H1 (cell line): ENCODE data around the gene HOXA10. TPM values are rescaled to one million over a fixed set of nuclear protein-coding genes. Genes with fewer than 3 reads are reported as not detected.

Source experiments
- CTCF ChIA-PET: fragments of 300-600 bp; sonication (Branson Sonifier 250); formaldehyde crosslinking; loops from one replicate; lab custom pipeline; 2021; ENCODE audit not compliant: partially characterized antibody; lab: Charles Lee
- POLR2A ChIA-PET: fragments of 300-600 bp; sonication (Branson Sonifier 250); formaldehyde crosslinking; loops from one replicate; lab custom pipeline; 2021; ENCODE audit warnings: inconsistent platforms; ENCODE audit not compliant: partially characterized antibody; lab: Charles Lee
- DNase-seq, 2 experiments: peaks; one replicate each; pipeline versions ENCODE4 v3.0.0 to v3.0.0-alpha.2; 2010 to 2022; ENCODE audit warnings: low spot score in 2 of 2, low read depth in 1 of 2, mixed read lengths in 1 of 2
- FAIRE-seq: peaks from 2 replicates; lab custom pipeline; 2011; peaks lifted over from hg19 to GRCh38; lab: Jason Lieb, UNC
- H2AFZ ChIP-seq: 2 replicates; pipeline ENCODE4 v1.8.1; 2012; ENCODE audit warnings: low read length, inconsistent platforms
- H2AK5ac ChIP-seq: 2 replicates; pipeline ENCODE4 v1.6.1; 2013; ENCODE audit warnings: low read depth, low read length
- H2BK120ac ChIP-seq: replicated peaks from 2 replicates; pipeline ENCODE3; 2013; ENCODE audit warnings: low read depth, low read length, inconsistent platforms
- H2BK12ac ChIP-seq: 2 replicates; pipeline ENCODE4 v1.6.1; 2013; ENCODE audit warnings: low read depth, low read length
- H2BK15ac ChIP-seq: 2 replicates; pipeline ENCODE4 v1.6.1; 2013; ENCODE audit warnings: low read length
- H2BK20ac ChIP-seq: 2 replicates; pipeline ENCODE4 v1.6.1; 2013; ENCODE audit warnings: low read length
- H2BK5ac ChIP-seq: 2 replicates; pipeline ENCODE4 v1.6.1; 2013; ENCODE audit warnings: low read depth, low read length
- H3K14ac ChIP-seq: 2 replicates; pipeline ENCODE4 v1.6.1; 2013; ENCODE audit warnings: inconsistent platforms; ENCODE audit not compliant: insufficient read length
- H3K18ac ChIP-seq: 2 replicates; pipeline ENCODE4 v1.6.1; 2013; ENCODE audit warnings: low read length; ENCODE audit errors: extremely low read depth
- H3K23ac ChIP-seq: 2 replicates; pipeline ENCODE4 v1.6.1; 2013; ENCODE audit warnings: inconsistent platforms; ENCODE audit not compliant: insufficient read length
- H3K23me2 ChIP-seq: 2 replicates; pipeline ENCODE4 v1.6.1; 2013; ENCODE audit warnings: low read depth, low read length
- H3K27ac ChIP-seq: 2 replicates; pipeline ENCODE4 v1.6.1; 2011; ENCODE audit warnings: low read depth, low read length, inconsistent platforms
- H3K27me3 ChIP-seq, 4 experiments: replicated peaks in 1 of 4; 1 replicate in 1 of 4; 2 replicates in 3 of 4; pipeline versions ENCODE4 v1.6.1 to v1.8.1; 2011 to 2013; ENCODE audit warnings: low read length in 3 of 4, mild to moderate bottlenecking in 3 of 4, inconsistent platforms in 2 of 4, mixed read lengths in 2 of 4, moderate library complexity in 1 of 4; ENCODE audit not compliant: control insufficient read depth in 3 of 4, insufficient read depth in 3 of 4; ENCODE audit errors: extremely low read depth in 1 of 4
- H3K36me3 ChIP-seq, 4 experiments: 2 replicates each; pipeline versions ENCODE4 v1.6.1 to v1.8.1; 2011 to 2013; ENCODE audit warnings: mild to moderate bottlenecking in 4 of 4, low read length in 3 of 4, moderate library complexity in 2 of 4, control low read depth in 1 of 4, inconsistent platforms in 1 of 4; ENCODE audit not compliant: insufficient read depth in 4 of 4, control insufficient read depth in 2 of 4
- H3K4ac ChIP-seq: replicated peaks from 2 replicates; pipeline ENCODE3; 2013; ENCODE audit warnings: low read length, low read depth, mixed read lengths, inconsistent platforms; ENCODE audit not compliant: insufficient read length
- H3K4me1 ChIP-seq, 4 experiments: replicated peaks in 1 of 4; 1 replicate in 1 of 4; 2 replicates in 3 of 4; pipeline versions ENCODE4 v1.6.1 to v1.8.1; 2011 to 2013; ENCODE audit warnings: low read length in 3 of 4, inconsistent platforms in 2 of 4, mixed read lengths in 1 of 4; ENCODE audit not compliant: insufficient read depth in 4 of 4, control insufficient read depth in 3 of 4
- H3K4me2 ChIP-seq, 2 experiments: 2 replicates each; pipeline versions ENCODE4 v1.6.1 to v1.8.1; 2011 to 2013; ENCODE audit warnings: low read depth in 2 of 2, low read length in 2 of 2, control low read depth in 1 of 2, inconsistent platforms in 1 of 2, mild to moderate bottlenecking in 1 of 2; ENCODE audit not compliant: insufficient read depth in 1 of 2
- H3K4me3 ChIP-seq, 4 experiments: fragments of 200-600, 300-600 bp in 1 of 4; sonication (generic), shearing (Covaris generic), sonication (Bioruptor Twin) in 1 of 4; 2 replicates each; pipeline versions ENCODE4 v1.5.1 to v1.8.1; 2011 to 2016; ENCODE audit warnings: low read length in 4 of 4, low read depth in 3 of 4, control low read depth in 2 of 4, inconsistent platforms in 2 of 4, mild to moderate bottlenecking in 2 of 4, mixed read lengths in 1 of 4, moderate library complexity in 1 of 4; ENCODE audit not compliant: insufficient read depth in 2 of 4; ENCODE audit errors: extremely low read depth in 1 of 4
- H3K56ac ChIP-seq: replicated peaks from 2 replicates; pipeline ENCODE3; 2013; ENCODE audit warnings: low read depth, mild to moderate bottlenecking, mixed read lengths, low read length, inconsistent platforms; ENCODE audit not compliant: insufficient read length
- H3K79me1 ChIP-seq: 2 replicates; pipeline ENCODE4 v1.6.1; 2013; ENCODE audit warnings: low read depth, low read length, control low read depth
- H3K79me2 ChIP-seq, 2 experiments: 2 replicates each; pipeline versions ENCODE4 v1.6.1 to v1.8.1; 2012 to 2013; ENCODE audit warnings: low read length in 2 of 2, mild to moderate bottlenecking in 2 of 2, inconsistent platforms in 1 of 2; ENCODE audit not compliant: insufficient read depth in 2 of 2, control insufficient read depth in 1 of 2
- H3K9ac ChIP-seq, 4 experiments: replicated peaks in 1 of 4; 1 replicate in 1 of 4; 2 replicates in 3 of 4; pipeline versions ENCODE4 v1.6.1 to v1.8.1; 2011 to 2013; ENCODE audit warnings: low read depth in 3 of 4, low read length in 3 of 4, control low read depth in 2 of 4, mild to moderate bottlenecking in 2 of 4, moderate library complexity in 2 of 4, inconsistent platforms in 1 of 4; ENCODE audit errors: extremely low read depth in 1 of 4
- H3K9me3 ChIP-seq, 2 experiments: 2 replicates each; pipeline versions ENCODE4 v1.6.1 to v1.8.1; 2012 to 2013; ENCODE audit warnings: mild to moderate bottlenecking in 2 of 2, moderate library complexity in 2 of 2, control low read depth in 1 of 2, inconsistent platforms in 1 of 2, low read depth in 1 of 2, low read length in 1 of 2, mixed read lengths in 1 of 2; ENCODE audit not compliant: insufficient read depth in 2 of 2
- H4K20me1 ChIP-seq, 2 experiments: replicated peaks in 1 of 2; 2 replicates each; pipeline versions ENCODE3 to v1.8.1; 2011 to 2013; ENCODE audit warnings: inconsistent platforms in 2 of 2, low read length in 2 of 2, mild to moderate bottlenecking in 1 of 2; ENCODE audit not compliant: insufficient read depth in 2 of 2, control insufficient read depth in 1 of 2
- H4K5ac ChIP-seq: 2 replicates; pipeline ENCODE4 v1.6.1; 2013; ENCODE audit warnings: low read length, low read depth, mixed read lengths, inconsistent platforms; ENCODE audit not compliant: insufficient read length
- H4K8ac ChIP-seq: 2 replicates; pipeline ENCODE4 v1.8.0; 2013; ENCODE audit warnings: mild to moderate bottlenecking, moderate library complexity, low read length, inconsistent platforms; ENCODE audit not compliant: insufficient read depth; ENCODE audit errors: extremely low read depth
- H4K91ac ChIP-seq: replicated peaks from 2 replicates; pipeline ENCODE3; 2013; ENCODE audit warnings: low read length, mixed read lengths, inconsistent platforms; ENCODE audit not compliant: insufficient read length
- BCL11A ChIP-seq, 2 experiments: IDR thresholded peaks; one replicate each; pipeline ENCODE4 v1.6.1; 2011; ENCODE audit warnings: low read depth in 2 of 2, low read length in 2 of 2, mild to moderate bottlenecking in 2 of 2
- NANOG ChIP-seq: IDR thresholded peaks from 2 replicates; pipeline ENCODE4 v1.6.1; 2011; ENCODE audit warnings: low read length, low read depth, mild to moderate bottlenecking, inconsistent platforms; ENCODE audit not compliant: insufficient read depth, poor library complexity, severe bottlenecking
- SP4 ChIP-seq: IDR thresholded peaks from 2 replicates; pipeline ENCODE4 v1.6.1; 2012; ENCODE audit warnings: low read length, inconsistent platforms
- WGBS, 2 experiments: shearing (Covaris generic) in 1 of 2; methylation state at CpG; one replicate each; pipeline versions ENCODE4 v1.1.6 to v1.1.7; 2013 to 2015; ENCODE audit warnings: low lambda C conversion rate in 2 of 2, mixed read lengths in 2 of 2, inconsistent platforms in 1 of 2, low coverage in 1 of 2, missing lambda C conversion rate in 1 of 2; ENCODE audit not compliant: insufficient replicate concordance in 2 of 2, insufficient coverage in 1 of 2, insufficient read length in 1 of 2; ENCODE audit errors: extremely low coverage in 1 of 2, missing lambda C conversion rate in 1 of 2; 5-methylcytosine and 5-hydroxymethylcytosine counted together
- polyA plus RNA-seq, 7 experiments: library from polyadenylated mRNA; depleted of rRNA in 3 of 7; stranded (reverse) in 5 of 7; unstranded in 2 of 7; fragments of >200 nt in 5 of 7; fragments of 200-250 nt in 2 of 7; gene quantifications; 1 replicate in 5 of 7; 2 replicates in 1 of 7; 4 replicates in 1 of 7; pipeline versions ENCODE4 v1.2.1 to v1.2.3, GENCODE V29; 2011 to 2013; ENCODE audit warnings: missing spikeins in 2 of 7, mixed read lengths in 2 of 7
- total RNA-seq: library from RNA; stranded (reverse); fragmentation: NEBNext Ultra II Directional; extraction: Animal tissue kit (Norgen Biotek cat#: 25700); gene quantifications from 2 replicates; pipeline ENCODE4 v1.2.1, GENCODE V29; 2021

The HOXA10 gene
- total and polyA plus RNA-seq, 2 of the 8 experiments (the other 6 are each of a cell fraction or from before 2014, with no cell fraction given), result not detected

- Histone ChIP-seq H3K4me3 (no peak overlapping the region), H2BK120ac (no peak overlapping the region), H3K9ac (no peak overlapping the region), H4K91ac (no peak overlapping the region), H4K20me1 (peaks cover 16 to 21% of the 10 kb centered on the region in 2 experiments), H2AFZ (no peak overlapping the region), H3K79me2 (no peaks in the 10 kb centered on the region), H3K27ac (no peak overlapping the region), H3K18ac (no peak overlapping the region), H3K4me2 (no peak overlapping the region; a peak in 1 of 4 replicates), H2BK5ac (no peak overlapping the region), H3K4me1 (peaks cover 0 to 6% (median 3%) of the 10 kb centered on the region in 4 experiments; a peak in 4 of 7 replicates), H2BK12ac (no peak overlapping the region), H2BK15ac (no peak overlapping the region), H3K4ac (no peak overlapping the region), H3K56ac (no peak overlapping the region), H3K9me3 (peaks cover 0 to 3% of the 10 kb centered on the region in 2 experiments; a peak in 1 of 4 replicates), H4K8ac (no peak overlapping the region), H3K14ac (no peak overlapping the region), H3K36me3 (peaks cover 0 to 6% (median 0%) of the 10 kb centered on the region in 4 experiments; a peak in 1 of 8 replicates), H3K23me2 (peaks cover 9% of the 10 kb centered on the region), H2BK20ac (no peak overlapping the region), H3K79me1 (no peaks in the 10 kb centered on the region), H3K23ac (no peak overlapping the region), H4K5ac (no peak overlapping the region), H3K27me3 (peaks cover 97 to 100% (median 99%) of the 10 kb centered on the region in 4 experiments), H2AK5ac (no peak overlapping the region)
- POLR2A ChIA-PET, result no interaction called here
- WGBS, 2 experiments, result 38% methylated on average over 18 of the region's 18 CpGs; no CpG with 5 or more reads in 1 of the 2 experiments
- FAIRE-seq (no peak), DNase-seq (no peak)
- CTCF ChIA-PET, result interaction anchor here (0.6 to 12.5 kb wide), 20 partner anchors 9 to 871 kb away, joined by 3 to 123 read pairs (median 4); partner anchors contain the start of genes HOXA1, HOXA3 and HOXA7
- TF ChIP-seq BCL11A (IDR thresholded peaks at IDR 0.05; ENCODE audit: low read depth in 2 of 2, low read length in 2 of 2) (no peak), NANOG (no peak), SP4 (no peak)
Observed at GRCh38 chr7:27141137-27141922, 32.8 kb downstream of the HOXA10 start.
